GM12878 (cell line): ENCODE data around the gene PARP11. TPM values are rescaled to one million over a fixed set of nuclear protein-coding genes. Genes with fewer than 3 reads are reported as not detected.

ENCODE experiments used
- ATAC-seq: fragments of 200-7000 bp; cut with Tn5 transposase; 3 replicates; pipeline ENCODE4 v1.9.1; 2020; ENCODE audit warnings: mild to moderate bottlenecking, moderate library complexity
- BruUV-seq: library from RNA; stranded (reverse); fragments of 400-500 nt; replicated peaks from 2 replicates; lab custom pipeline; 2021; lab: Mats Ljungman, UMichigan
- CTCF ChIA-PET: fragments of 300-600 bp; sonication (Branson Sonifier 250); formaldehyde crosslinking; extraction: SDS; loops from one replicate; lab custom pipeline; 2021; ENCODE audit warnings: inconsistent platforms; lab: Yijun Ruan, JAX
- POLR2A ChIA-PET: fragments of 350-600 bp; formaldehyde crosslinking; extraction: SDS; loops from one replicate; lab custom pipeline; 2021; ENCODE audit warnings: inconsistent platforms; lab: Charles Lee
- RAD21 ChIA-PET: fragments of 300-600 bp; sonication (Branson Sonifier 250); formaldehyde crosslinking; loops from one replicate; lab custom pipeline; 2023; ENCODE audit warnings: antibody characterized with exemption; ENCODE audit not compliant: unreplicated experiment; lab: Charles Lee
- SMC1A ChIA-PET: fragments of 300-600 bp; sonication (Branson Sonifier 250); formaldehyde crosslinking; loops from one replicate; lab custom pipeline; 2023; ENCODE audit not compliant: unreplicated experiment, uncharacterized antibody; lab: Charles Lee
- DNase-seq: peaks from one replicate; pipeline ENCODE4 v3.0.0-alpha.2; 2011; ENCODE audit warnings: low read depth, low spot score
- FAIRE-seq: peaks from 3 replicates; lab custom pipeline; 2011; peaks lifted over from hg19 to GRCh38; lab: Jason Lieb, UNC
- H2AFZ ChIP-seq: 2 replicates; pipeline ENCODE4 v1.6.0; 2011; ENCODE audit warnings: low read depth, low read length, control low read depth; ENCODE audit not compliant: control insufficient read depth
- H3K27ac ChIP-seq: 2 replicates; pipeline ENCODE4 v1.5.1; 2011; ENCODE audit warnings: control low read depth; ENCODE audit not compliant: control insufficient read depth, insufficient read depth
- H3K27me3 ChIP-seq, 2 experiments: replicated peaks in 1 of 2; 2 replicates each; pipeline versions ENCODE4 v1.6.0 to v1.6.1; 2011; ENCODE audit warnings: low read length in 1 of 2; ENCODE audit not compliant: control insufficient read depth in 2 of 2, insufficient read depth in 2 of 2
- H3K36me3 ChIP-seq, 2 experiments: 2 replicates each; pipeline ENCODE4 v1.5.1; 2011; ENCODE audit warnings: low read length in 1 of 2; ENCODE audit not compliant: control insufficient read depth in 2 of 2, insufficient read depth in 2 of 2
- H3K4me1 ChIP-seq: 2 replicates; pipeline ENCODE4 v1.6.1; 2011; ENCODE audit warnings: mild to moderate bottlenecking, low read length, moderate library complexity, mixed read lengths; ENCODE audit not compliant: control insufficient read depth, insufficient read depth
- H3K4me2 ChIP-seq: 2 replicates; pipeline ENCODE4 v1.6.0; 2011; ENCODE audit warnings: control low read depth; ENCODE audit not compliant: control insufficient read depth, insufficient read depth
- H3K4me3 ChIP-seq: fragments of 200-600 bp; sonication (generic); 2 replicates; pipeline ENCODE4 v1.5.1; 2016
- H3K79me2 ChIP-seq: 2 replicates; pipeline ENCODE4 v1.6.0; 2011; ENCODE audit warnings: low read length; ENCODE audit not compliant: control insufficient read depth, insufficient read depth
- H3K9ac ChIP-seq: 2 replicates; pipeline ENCODE4 v1.8.0; 2011; ENCODE audit warnings: low read length, control low read depth, mixed read lengths; ENCODE audit not compliant: control insufficient read depth, insufficient read depth
- H3K9me3 ChIP-seq: replicated peaks from 3 replicates; pipeline ENCODE4 v1.5.1; 2011; ENCODE audit warnings: mild to moderate bottlenecking, low read length; ENCODE audit not compliant: control insufficient read depth, insufficient read depth
- H4K20me1 ChIP-seq: 2 replicates; pipeline ENCODE4 v1.6.0; 2011; ENCODE audit not compliant: control insufficient read depth, insufficient read depth
- CHD2 ChIP-seq: IDR thresholded peaks from 2 replicates; pipeline ENCODE4 v1.6.1; 2011; ENCODE audit warnings: low read depth, low read length, improper control_type of control experiment, borderline replicate concordance
- CREM ChIP-seq: IDR thresholded peaks from 2 replicates; pipeline ENCODE4 v1.6.1; 2014; ENCODE audit warnings: antibody characterized with exemption, low read depth
- ETV6 ChIP-seq, 2 experiments: fragments of 450-650 bp in 1 of 2; IDR thresholded peaks in 1 of 2; conservative IDR thresholded peaks in 1 of 2; 2 replicates each; pipeline ENCODE4 v1.6.1; 2014; ENCODE audit warnings: antibody characterized with exemption in 1 of 2, borderline replicate concordance in 1 of 2, low read depth in 1 of 2, mild to moderate bottlenecking in 1 of 2, moderate library complexity in 1 of 2
- IRF4 ChIP-seq: IDR thresholded peaks from 2 replicates; pipeline ENCODE4 v1.6.1; 2011; ENCODE audit warnings: low read depth, low read length
- NR2F1 ChIP-seq: fragments of 450-650 bp; conservative IDR thresholded peaks from 2 replicates; pipeline ENCODE4 v1.6.1; 2017; ENCODE audit warnings: mild to moderate bottlenecking
- SMARCA5 ChIP-seq: fragments of 450-650 bp; IDR thresholded peaks from 2 replicates; pipeline ENCODE4 v1.6.1; 2017; ENCODE audit warnings: mild to moderate bottlenecking
- SP1 ChIP-seq: IDR thresholded peaks from one replicate; pipeline ENCODE4 v1.6.1; 2011; ENCODE audit warnings: low read depth, low read length
- WGBS: methylation state at CpG from one replicate; pipeline ENCODE4 v1.1.6; 2016; ENCODE audit warnings: low lambda C conversion rate; ENCODE audit not compliant: insufficient replicate concordance, insufficient coverage; ENCODE audit errors: missing lambda C conversion rate; 5-methylcytosine and 5-hydroxymethylcytosine counted together
- in situ Hi-C: fragments of 300-500 bp; cut with MboI; formaldehyde crosslinking; loops from 9 replicates; pipeline ENCODE4 v1.14.3; 2018; ENCODE audit warnings: mixed read lengths
- intact Hi-C: fragments of 100-400 bp; cut with micrococcal nuclease; formaldehyde crosslinking; loops from one replicate; pipeline ENCODE4 v1.14.2; 2022; ENCODE audit not compliant: unreplicated experiment
- polyA plus RNA-seq, 11 experiments: library from polyadenylated mRNA; depleted of rRNA in 4 of 11; unstranded in 6 of 11; stranded (reverse) in 5 of 11; fragments of >200 nt; fragmentation: Nextera tagmentation in 4 of 11; fragmentation: Illumina TruSeq in 1 of 11; extraction: Ambion mirVana in 4 of 11; extraction: Trizol in 1 of 11; gene quantifications; 1 replicate in 1 of 11; 2 replicates in 10 of 11; pipeline versions ENCODE4 v1.2.1 to v1.2.3, GENCODE V29; 2011 to 2016; ENCODE audit warnings: inconsistent platforms in 2 of 11, missing spikeins in 2 of 11, low read depth in 1 of 11
- total RNA-seq, 4 experiments: library from RNA; depleted of rRNA in 3 of 4; stranded (reverse); fragments of >200 nt in 3 of 4; fragmentation: Illumina TruSeq in 1 of 4; extraction: Trizol in 1 of 4; gene quantifications; 2 replicates each; pipeline versions ENCODE4 v1.2.1 to v1.2.3, GENCODE V29; 2013 to 2021
- TF ChIP-seq, protein P1 (sequence below): fragments of 450-650 bp; IDR thresholded peaks from 2 replicates; pipeline ENCODE4 v1.6.1; 2017; ENCODE audit warnings: mild to moderate bottlenecking

The PARP11 gene
- total and polyA plus RNA-seq, 10 of the 15 experiments (the other 5 are each of a cell fraction or from before 2014, with no cell fraction given): 3.0 to 14.1 (median 6.3) TPM

DNA sequence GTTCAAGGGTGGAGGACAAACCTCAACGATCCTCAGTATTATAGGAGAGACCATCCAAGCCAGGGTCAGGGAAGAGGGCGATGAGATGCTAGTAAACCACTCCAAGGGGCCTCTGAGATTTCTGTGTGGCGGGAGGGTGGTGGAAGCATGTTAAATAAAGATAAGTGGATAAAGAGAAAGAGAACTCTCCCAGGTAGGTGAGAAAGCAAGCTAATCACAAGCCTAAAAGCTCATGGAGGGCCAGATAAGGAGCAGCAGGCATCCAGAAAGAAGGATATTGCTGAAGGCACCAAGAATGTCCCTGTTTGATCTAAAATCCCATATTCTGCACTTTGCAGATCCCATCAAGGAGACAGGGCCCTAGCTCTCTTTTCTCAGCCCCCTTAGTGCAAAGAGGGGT lies 48.3 kb upstream of the PARP11 start:
- ChIA-PET SMC1A (interaction anchor here (0.9 kb wide), 1 partner anchor 355 kb away, joined by 3 read pairs; no protein-coding TSS in a partner anchor), CTCF (interaction anchor here (0.6 kb wide), 1 partner anchor 264 kb away, joined by 3 read pairs; no protein-coding TSS in a partner anchor), POLR2A (no interaction called here), RAD21 (no interaction called here)
- Histone ChIP-seq H3K9me3 (no peaks in the 10 kb centered on the region), H4K20me1 (no peaks in the 10 kb centered on the region), H3K79me2 (no peaks in the 10 kb centered on the region), H2AFZ (no peak overlapping the region), H3K4me1 (no peaks in the 10 kb centered on the region), H3K4me3 (no peak overlapping the region), H3K27me3 (peaks cover 5 to 11% of the 10 kb centered on the region in 2 experiments), H3K36me3 (no peaks in the 10 kb centered on the region), H3K4me2 (no peak overlapping the region), H3K9ac (no peak overlapping the region), H3K27ac (no peak overlapping the region)
- ATAC-seq (no peak), DNase-seq (no peak), FAIRE-seq (no peak)
- in situ Hi-C loops: no loop called here
- TF ChIP-seq IRF4 (no peak), SMARCA5 (no peak), NR2F1 (no peak)
- intact Hi-C loops: no loop called here
- WGBS: 20% methylated on average over 3 of the region's 3 CpGs
- no TSS peak for BruUV-seq

DNA sequence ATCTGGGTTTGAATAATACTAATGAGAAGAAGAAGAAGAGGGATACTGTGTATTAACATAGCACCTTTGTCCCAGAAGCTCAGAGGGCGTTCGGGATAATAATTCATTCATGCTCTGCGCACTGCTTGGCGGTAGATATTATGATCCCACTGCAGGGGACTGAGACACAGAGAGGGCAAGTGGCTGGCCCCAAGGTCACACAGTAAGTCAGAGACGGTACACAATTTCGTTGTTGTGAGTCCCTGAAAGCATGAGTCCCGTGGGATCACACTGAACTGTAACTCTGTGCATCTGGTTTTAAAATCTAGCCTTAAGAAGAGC lies 47.9 kb upstream of the PARP11 start:
- H3K27me3 ChIP-seq: peaks cover 5 to 11% of the 10 kb centered on the region in 2 experiments
- no peaks in the 10 kb centered on the region for H3K79me2 ChIP-seq
- no peaks in the 10 kb centered on the region for H4K20me1 ChIP-seq
- no peak overlapping the region for H3K9ac ChIP-seq
- no peaks in the 10 kb centered on the region for H3K9me3 ChIP-seq
- no peaks in the 10 kb centered on the region for H3K36me3 ChIP-seq
- no peak for ATAC-seq
- no peak overlapping the region for H3K4me3 ChIP-seq
- RAD21 ChIA-PET: no interaction called here
- intact Hi-C loops: no loop called here
- TF ChIP-seq ETV6 (conservative IDR thresholded peaks at IDR 0.05 in 1 of 2, IDR thresholded peaks at IDR 0.05 in 1 of 2; ENCODE audit: borderline replicate concordance in 1 of 2, low read depth in 1 of 2) (no peak), SP1 (no peak), CHD2 (no peak), CREM (no peak)
- TF ChIP-seq, protein P1, sequence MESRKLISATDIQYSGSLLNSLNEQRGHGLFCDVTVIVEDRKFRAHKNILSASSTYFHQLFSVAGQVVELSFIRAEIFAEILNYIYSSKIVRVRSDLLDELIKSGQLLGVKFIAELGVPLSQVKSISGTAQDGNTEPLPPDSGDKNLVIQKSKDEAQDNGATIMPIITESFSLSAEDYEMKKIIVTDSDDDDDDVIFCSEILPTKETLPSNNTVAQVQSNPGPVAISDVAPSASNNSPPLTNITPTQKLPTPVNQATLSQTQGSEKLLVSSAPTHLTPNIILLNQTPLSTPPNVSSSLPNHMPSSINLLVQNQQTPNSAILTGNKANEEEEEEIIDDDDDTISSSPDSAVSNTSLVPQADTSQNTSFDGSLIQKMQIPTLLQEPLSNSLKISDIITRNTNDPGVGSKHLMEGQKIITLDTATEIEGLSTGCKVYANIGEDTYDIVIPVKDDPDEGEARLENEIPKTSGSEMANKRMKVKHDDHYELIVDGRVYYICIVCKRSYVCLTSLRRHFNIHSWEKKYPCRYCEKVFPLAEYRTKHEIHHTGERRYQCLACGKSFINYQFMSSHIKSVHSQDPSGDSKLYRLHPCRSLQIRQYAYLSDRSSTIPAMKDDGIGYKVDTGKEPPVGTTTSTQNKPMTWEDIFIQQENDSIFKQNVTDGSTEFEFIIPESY: no peak
- SMC1A ChIA-PET: interaction anchor here (0.9 kb wide), 1 partner anchor 356 kb away, joined by 3 read pairs; no protein-coding TSS in a partner anchor
- no peak overlapping the region for H2AFZ ChIP-seq
- no peak for DNase-seq
- in situ Hi-C loops: no loop called here
- POLR2A ChIA-PET: no interaction called here
- no peak overlapping the region for H3K27ac ChIP-seq
- BruUV-seq: no TSS peak
- H3K4me2 ChIP-seq: no peak overlapping the region
- 48% methylated on average over 7 of the region's 7 CpGs for WGBS
- CTCF ChIA-PET: interaction anchor here (0.6 kb wide), 1 partner anchor 263 kb away, joined by 3 read pairs; no protein-coding TSS in a partner anchor
- H3K4me1 ChIP-seq: no peaks in the 10 kb centered on the region
- FAIRE-seq: no peak
